Retinal pigment epithelial cell (primary cell): Measurements from ENCODE around the gene ANKS1B.

ENCODE experiments used
- DNase-seq: peaks from one replicate; pipeline ENCODE4 v3.0.0-alpha.2; 2010; ENCODE audit warnings: low read depth
- H3K4me3 ChIP-seq: 2 replicates; pipeline ENCODE4 v1.5.1; 2011; ENCODE audit warnings: mild to moderate bottlenecking, low read length, control low read depth, moderate library complexity
- TF ChIP-seq, protein P1 (sequence below): conservative IDR thresholded peaks from 2 replicates; pipeline ENCODE4 v1.5.1; 2011; ENCODE audit warnings: low read depth, low read length, control low read depth, inconsistent platforms

Gene ANKS1B

DNA sequence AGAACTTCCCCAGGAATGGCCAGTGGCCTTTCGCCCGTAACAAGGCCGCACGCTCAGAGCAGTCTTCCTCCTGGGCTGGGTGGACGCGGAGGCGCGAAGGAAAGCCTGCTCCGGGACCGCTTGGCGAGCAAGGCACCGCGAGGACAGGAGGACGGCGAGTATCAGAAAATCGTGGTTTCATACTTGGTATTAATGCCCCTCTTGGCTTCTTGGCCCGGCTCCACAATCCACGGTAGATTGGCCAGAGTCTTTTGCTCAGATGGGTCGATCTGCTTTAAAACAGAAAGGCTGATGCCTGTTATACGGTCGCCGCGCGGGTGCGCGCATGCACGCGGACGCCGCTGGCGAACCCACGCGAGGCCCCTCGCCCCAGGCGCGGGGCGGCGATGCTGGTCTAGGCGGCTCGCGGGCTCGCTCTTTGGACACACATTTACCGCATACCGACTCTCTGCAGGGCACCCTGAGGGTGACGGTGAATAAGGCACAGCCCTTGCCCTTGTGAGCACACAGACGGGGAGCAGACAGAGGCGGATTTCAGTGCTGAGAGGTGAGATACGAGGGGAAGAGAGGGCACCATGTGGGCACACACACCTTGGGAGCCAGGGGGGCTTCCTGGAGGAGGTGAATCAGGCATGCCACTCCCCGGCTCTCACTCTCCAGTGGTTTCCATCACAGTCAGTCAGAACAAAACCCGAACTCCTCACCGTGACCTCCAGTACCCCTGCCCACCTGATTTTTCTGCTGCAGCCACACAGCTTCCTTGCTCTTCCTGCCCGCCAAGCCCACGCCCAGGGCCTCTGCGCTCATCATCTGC, 1239.0 kb downstream of the ANKS1B start:
- peak overlapping the region; percentile 54 for H3K4me3 ChIP-seq
- no peak for DNase-seq
- TF ChIP-seq, protein P1, sequence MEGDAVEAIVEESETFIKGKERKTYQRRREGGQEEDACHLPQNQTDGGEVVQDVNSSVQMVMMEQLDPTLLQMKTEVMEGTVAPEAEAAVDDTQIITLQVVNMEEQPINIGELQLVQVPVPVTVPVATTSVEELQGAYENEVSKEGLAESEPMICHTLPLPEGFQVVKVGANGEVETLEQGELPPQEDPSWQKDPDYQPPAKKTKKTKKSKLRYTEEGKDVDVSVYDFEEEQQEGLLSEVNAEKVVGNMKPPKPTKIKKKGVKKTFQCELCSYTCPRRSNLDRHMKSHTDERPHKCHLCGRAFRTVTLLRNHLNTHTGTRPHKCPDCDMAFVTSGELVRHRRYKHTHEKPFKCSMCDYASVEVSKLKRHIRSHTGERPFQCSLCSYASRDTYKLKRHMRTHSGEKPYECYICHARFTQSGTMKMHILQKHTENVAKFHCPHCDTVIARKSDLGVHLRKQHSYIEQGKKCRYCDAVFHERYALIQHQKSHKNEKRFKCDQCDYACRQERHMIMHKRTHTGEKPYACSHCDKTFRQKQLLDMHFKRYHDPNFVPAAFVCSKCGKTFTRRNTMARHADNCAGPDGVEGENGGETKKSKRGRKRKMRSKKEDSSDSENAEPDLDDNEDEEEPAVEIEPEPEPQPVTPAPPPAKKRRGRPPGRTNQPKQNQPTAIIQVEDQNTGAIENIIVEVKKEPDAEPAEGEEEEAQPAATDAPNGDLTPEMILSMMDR = no peak

DNA sequence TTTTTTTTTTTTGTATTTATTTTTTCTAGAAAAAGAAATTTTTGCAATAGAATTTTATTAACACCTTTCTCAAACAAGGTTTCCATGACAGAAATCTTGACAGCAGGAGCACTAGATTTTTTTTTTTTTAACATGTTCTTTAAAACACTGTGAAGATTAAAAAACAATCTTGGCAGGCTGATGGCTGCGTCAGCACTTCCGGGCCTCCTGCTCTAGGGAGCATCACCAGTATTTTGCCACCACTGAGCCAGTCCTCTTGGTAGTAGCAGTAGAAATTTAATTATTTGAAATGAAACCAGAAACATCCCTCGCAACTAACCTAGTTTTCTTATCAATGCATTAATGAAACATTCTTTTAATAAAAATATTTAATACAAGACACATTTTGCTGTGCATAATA, 1240.1 kb downstream of the ANKS1B start:
- TF ChIP-seq, protein P1 = no peak
- no peak for DNase-seq
- H3K4me3 ChIP-seq = no peak overlapping the region

DNA sequence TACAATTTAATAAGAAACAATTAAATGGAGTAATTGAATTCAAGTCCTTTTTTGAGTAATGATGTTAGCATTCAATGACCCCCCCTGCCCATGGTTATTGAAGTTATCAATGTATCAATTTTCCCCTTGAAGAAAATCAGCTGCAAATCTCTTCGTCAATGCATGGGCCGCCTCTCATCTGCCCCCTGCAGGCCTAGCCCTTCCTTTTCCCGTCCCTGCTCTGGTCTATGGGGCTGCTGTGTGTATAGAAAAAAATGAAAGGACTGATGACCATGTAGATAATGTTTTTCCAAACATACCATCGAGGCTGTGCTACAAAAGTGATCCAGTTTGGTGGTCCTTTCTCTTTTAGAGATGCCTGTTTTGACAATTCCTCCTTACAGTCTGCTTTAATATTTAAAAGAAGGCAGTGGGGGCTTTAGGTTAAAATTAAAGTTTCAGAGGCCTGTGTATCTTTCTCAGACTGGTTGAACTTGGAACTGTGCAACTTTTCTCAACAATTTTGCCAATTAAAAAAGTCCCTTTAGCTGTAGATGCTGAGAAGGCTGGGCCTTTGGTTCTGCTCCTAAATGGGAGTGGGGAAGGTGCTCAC, 1241.3 kb downstream of the ANKS1B start:
- H3K4me3 ChIP-seq = no peak overlapping the region
- no peak for DNase-seq
- TF ChIP-seq, protein P1 = peak; percentile 79

DNA sequence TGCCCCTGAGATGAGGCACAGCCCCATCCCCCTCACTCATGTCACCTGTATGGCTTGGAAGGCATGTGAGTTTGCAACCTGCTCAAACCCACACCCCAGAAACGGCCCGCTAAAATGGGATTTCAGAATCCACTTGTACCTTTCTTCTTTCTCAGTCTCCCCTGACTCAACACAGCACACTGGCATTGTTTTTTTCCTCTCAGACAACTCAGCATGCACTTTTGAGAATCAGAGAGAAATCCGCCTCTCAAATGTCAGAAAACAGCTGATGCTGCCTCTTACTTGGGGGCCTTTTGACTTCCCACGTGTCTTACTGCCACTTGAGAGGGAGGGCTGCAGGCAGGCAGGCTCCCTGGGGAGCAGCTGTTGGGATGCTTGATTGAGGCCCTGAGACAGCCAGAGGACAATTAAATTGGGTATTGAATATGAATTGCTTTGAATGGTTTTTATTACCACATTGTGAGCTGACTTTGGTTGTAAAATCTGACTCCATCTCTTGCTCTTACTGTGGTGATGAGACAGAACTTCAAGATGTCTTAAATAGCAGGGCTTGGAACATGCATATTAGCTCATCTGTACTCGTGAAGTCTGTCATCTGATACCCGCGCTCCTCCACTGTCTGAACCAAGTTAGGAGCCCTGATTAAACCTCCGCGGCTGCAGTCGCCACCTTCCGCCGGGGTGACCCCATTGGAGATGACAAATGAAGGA, 1243.0 kb downstream of the ANKS1B start:
- TF ChIP-seq, protein P1 = no peak
- no peak overlapping the region for H3K4me3 ChIP-seq
- DNase-seq = no peak

DNA sequence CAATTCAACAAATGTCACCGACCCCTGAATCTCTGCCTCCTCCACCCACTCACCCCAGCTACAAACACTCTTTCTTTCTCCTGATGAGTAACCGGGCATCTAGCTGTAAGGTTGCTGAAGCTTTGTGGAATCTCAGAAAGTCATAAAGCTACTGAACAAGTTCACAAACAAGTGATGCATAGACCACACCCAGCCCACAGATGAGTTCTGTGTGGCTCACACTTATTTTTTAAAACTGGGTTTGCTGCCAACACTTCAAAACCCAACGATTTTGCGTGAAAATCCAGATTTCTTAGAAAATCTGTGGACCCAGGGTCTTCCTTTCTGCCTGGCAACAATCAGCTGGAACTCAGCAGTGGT, 1243.6 kb downstream of the ANKS1B start:
- no peak for DNase-seq
- no peak overlapping the region for H3K4me3 ChIP-seq
- TF ChIP-seq, protein P1 = no peak

DNA sequence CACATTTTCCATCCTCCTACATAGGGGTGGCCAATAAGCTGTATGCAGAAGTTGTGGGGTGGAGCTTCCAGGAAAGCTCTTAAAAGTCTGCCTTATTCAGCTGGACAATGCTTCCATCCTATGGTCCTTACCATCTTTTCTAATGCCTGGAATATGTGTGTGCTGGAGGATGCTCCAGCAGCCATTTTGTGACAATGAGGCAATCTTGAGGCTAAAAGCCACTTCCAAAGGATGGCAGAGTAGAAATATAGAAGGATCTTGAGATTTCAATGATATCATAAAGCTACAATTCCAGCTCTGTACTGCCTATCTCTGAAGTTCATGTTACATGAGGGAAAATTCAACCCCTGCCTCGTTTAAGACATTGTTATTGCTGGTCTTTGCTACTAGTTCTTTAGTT, 1244.0 kb downstream of the ANKS1B start:
- TF ChIP-seq, protein P1 = no peak
- no peak for DNase-seq
- H3K4me3 ChIP-seq = no peak overlapping the region

DNA sequence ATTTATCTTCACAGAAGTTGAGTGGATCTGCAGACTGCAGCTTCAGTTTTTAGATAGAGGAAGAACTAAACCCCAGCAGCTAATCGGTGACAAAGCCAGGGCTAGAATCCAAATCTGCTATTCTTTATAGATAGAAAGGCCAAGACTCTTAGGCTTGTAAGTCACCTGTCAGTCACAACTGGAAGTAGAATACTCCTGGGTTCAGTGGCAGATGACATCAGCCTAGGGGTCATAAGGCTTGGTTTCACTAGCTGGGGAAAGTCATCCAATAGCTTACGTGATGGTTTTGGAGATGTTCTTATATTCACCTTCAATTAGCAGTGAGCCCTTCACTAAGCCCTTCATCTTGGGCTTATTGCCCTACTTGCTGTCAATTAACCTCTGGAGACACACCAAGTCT, 1246.2 kb downstream of the ANKS1B start:
- DNase-seq = no peak
- no peak overlapping the region for H3K4me3 ChIP-seq
- TF ChIP-seq, protein P1 = no peak
